HepG2 (cell line): ENCODE data around the gene LY6G5B. TPM values are rescaled to one million over a fixed set of nuclear protein-coding genes. Genes with fewer than 3 reads are reported as not detected.

Source experiments
- CBX1 ChIP-seq: IDR thresholded peaks from one replicate; pipeline ENCODE4 v1.6.1; 2016; ENCODE audit warnings: antibody characterized with exemption, low read depth
- DMTF1 ChIP-seq: sonication (generic); formaldehyde crosslinking; IDR thresholded peaks from 2 replicates; pipeline ENCODE4 v1.4.0; 2020; ENCODE audit warnings: mild to moderate bottlenecking, missing genetic modification reagents
- ELF3 ChIP-seq: IDR thresholded peaks from 2 replicates; pipeline ENCODE4 v1.6.1; 2016; ENCODE audit warnings: missing genetic modification reagents, missing compliant biosample characterization
- IKZF5 ChIP-seq: IDR thresholded peaks from 2 replicates; pipeline ENCODE4 v1.6.1; 2018; ENCODE audit warnings: missing genetic modification reagents, mild to moderate bottlenecking, missing compliant biosample characterization
- KAT8 ChIP-seq: IDR thresholded peaks from 2 replicates; pipeline ENCODE4 v1.6.1; 2016; ENCODE audit warnings: missing genetic modification reagents, missing compliant biosample characterization
- LBX2 ChIP-seq: sonication (generic); formaldehyde crosslinking; IDR thresholded peaks from 2 replicates; pipeline ENCODE4 v1.5.0; 2020; ENCODE audit warnings: missing genetic modification reagents, mild to moderate bottlenecking, borderline replicate concordance
- NFE2 ChIP-seq: sonication (generic); formaldehyde crosslinking; IDR thresholded peaks from 2 replicates; pipeline ENCODE4 v1.4.0; 2020; ENCODE audit warnings: missing genetic modification reagents
- PRDM4 ChIP-seq: sonication (generic); formaldehyde crosslinking; IDR thresholded peaks from 2 replicates; pipeline ENCODE4 v1.9.0; 2021; ENCODE audit warnings: missing genetic modification reagents, borderline replicate concordance
- REPIN1 ChIP-seq: sonication (generic); formaldehyde crosslinking; IDR thresholded peaks from 2 replicates; pipeline ENCODE4 v1.8.0; 2022; ENCODE audit warnings: missing genetic modification reagents, low read depth, mild to moderate bottlenecking, borderline replicate concordance
- SMYD3 ChIP-seq: sonication (generic); formaldehyde crosslinking; IDR thresholded peaks from 2 replicates; pipeline ENCODE4 v1.8.1; 2023; ENCODE audit warnings: mild to moderate bottlenecking, missing genetic modification reagents
- TBP ChIP-seq: sonication (generic); formaldehyde crosslinking; IDR thresholded peaks from 2 replicates; pipeline ENCODE4 v1.5.0; 2020; ENCODE audit warnings: missing genetic modification reagents
- ZBTB39 ChIP-seq: sonication (generic); formaldehyde crosslinking; IDR thresholded peaks from 2 replicates; pipeline ENCODE4 v1.5.0; 2020; ENCODE audit warnings: missing genetic modification reagents
- ZBTB7B ChIP-seq: sonication (generic); formaldehyde crosslinking; IDR thresholded peaks from 2 replicates; pipeline ENCODE4 v1.4.0; 2020; ENCODE audit warnings: missing genetic modification reagents
- ZNF292 ChIP-seq: sonication (generic); formaldehyde crosslinking; IDR thresholded peaks from 2 replicates; pipeline ENCODE4 v1.8.1; 2022; ENCODE audit warnings: mild to moderate bottlenecking, low read depth, missing genetic modification reagents, borderline replicate concordance
- ZNF362 ChIP-seq: sonication (generic); formaldehyde crosslinking; IDR thresholded peaks from 2 replicates; pipeline ENCODE4 v1.4.0; 2020; ENCODE audit warnings: missing genetic modification reagents, mild to moderate bottlenecking, borderline replicate concordance
- ZNF382 ChIP-seq: sonication (generic); formaldehyde crosslinking; IDR thresholded peaks from 2 replicates; pipeline ENCODE4 v1.5.0; 2020; ENCODE audit warnings: missing genetic modification reagents, mild to moderate bottlenecking, borderline replicate concordance
- ZNF777 ChIP-seq: sonication (generic); formaldehyde crosslinking; IDR thresholded peaks from 2 replicates; pipeline ENCODE4 v1.4.0; 2020; ENCODE audit warnings: missing genetic modification reagents
- polyA plus RNA-seq, 8 experiments: library from polyadenylated mRNA; depleted of rRNA in 3 of 8; stranded (reverse) in 7 of 8; unstranded in 1 of 8; fragments of >200 nt; fragmentation: Illumina TruSeq in 4 of 8; extraction: Trizol in 4 of 8; gene quantifications; 2 replicates each; pipeline versions ENCODE4 v1.2.1 to v1.2.3, GENCODE V29; 2011 to 2016; ENCODE audit warnings: low read depth in 4 of 8, missing spikeins in 1 of 8, mixed read lengths in 1 of 8; ENCODE audit not compliant: insufficient read depth in 1 of 8
- total RNA-seq, 5 experiments: library from RNA; depleted of rRNA; stranded (reverse); fragments of >200 nt; fragmentation: Illumina TruSeq; extraction: Trizol; gene quantifications; 2 replicates each; pipeline ENCODE4 v1.2.3, GENCODE V29; 2016; ENCODE audit warnings: low read depth in 1 of 5

The LY6G5B gene
- total and polyA plus RNA-seq, 2 of the 13 experiments (the other 11 are each of a cell fraction or from before 2014, with no cell fraction given): 7.8 to 15.7 TPM

- no peak for TF ChIP-seq ZNF382
- TF ChIP-seq ZBTB7B: peak; percentile 82
- no peak for TF ChIP-seq NFE2 (CRISPR knock-in tag)
- no peak for TF ChIP-seq TBP (CRISPR knock-in tag)
- peak; percentile 90 for TF ChIP-seq IKZF5
- no peak for TF ChIP-seq LBX2 (CRISPR knock-in tag)
- TF ChIP-seq DMTF1 (CRISPR knock-in tag): no peak
- TF ChIP-seq ZNF777 (CRISPR knock-in tag): no peak
- peak; percentile 96 for TF ChIP-seq KAT8
- peak; percentile 85 for TF ChIP-seq ELF3
- no peak; the same call in 1 of the 2 replicates for TF ChIP-seq ZNF362 (CRISPR knock-in tag)
- peak; percentile 87; the same call in 1 of the 2 replicates for TF ChIP-seq REPIN1 (CRISPR knock-in tag)
- peak; percentile 91 for TF ChIP-seq CBX1
- 0 out of 2 replicates have a peak, but pooled peaks have one; percentile 44 for TF ChIP-seq ZBTB39 (CRISPR knock-in tag)
- TF ChIP-seq SMYD3 (CRISPR knock-in tag): peak; percentile 91; the same call in 1 of the 2 replicates
- peak; percentile 56; the same call in 1 of the 2 replicates for TF ChIP-seq PRDM4
- TF ChIP-seq ZNF292: peak; percentile 66; the same call in 1 of the 2 replicates
Observed at GRCh38 chr6:31702819-31703716, 33.3 kb downstream of the LY6G5B start, which contains the start of gene ABHD16A (continued).
